Astrocyte (in vitro differentiated cells and primary cell): ENCODE measurements around the gene BMPER.

ENCODE experiments used
- CTCF ChIP-seq: IDR thresholded peaks from 2 replicates; pipeline ENCODE4 v1.5.1; 2011; ENCODE audit warnings: low read depth, mild to moderate bottlenecking, inconsistent platforms, low read length, moderate library complexity; ENCODE audit not compliant: insufficient read depth
- EZH2 ChIP-seq: IDR thresholded peaks from 2 replicates; pipeline ENCODE4 v1.6.1; 2012; ENCODE audit warnings: mild to moderate bottlenecking, low read length, inconsistent platforms; ENCODE audit not compliant: insufficient read depth

- TF ChIP-seq CTCF: no peak
- no peak for TF ChIP-seq EZH2
Observed at GRCh38 chr7:34187798-34188307, 282.5 kb downstream of the BMPER start.
